ENCODE data around the gene XRCC1.

Gene XRCC1

DNA sequence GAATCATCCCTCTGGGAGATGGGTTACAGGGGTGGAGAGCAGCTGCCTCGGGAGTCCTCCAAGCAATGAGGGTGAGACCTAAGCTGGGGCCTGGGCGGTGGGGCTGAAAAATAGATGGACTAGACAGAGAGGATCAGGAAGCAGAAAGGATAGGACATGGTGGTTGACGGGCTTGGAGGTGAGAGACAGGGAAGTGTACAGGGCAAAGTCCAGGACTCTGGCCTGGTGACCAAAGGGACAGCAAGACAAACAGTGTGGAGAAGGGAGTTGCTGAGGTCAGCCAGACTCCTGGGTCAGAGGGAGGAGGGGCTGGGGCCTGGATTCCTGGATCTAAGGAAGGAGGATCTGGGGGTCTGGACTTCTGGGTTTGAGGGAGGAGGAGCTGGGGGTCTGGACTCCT, 76.3 kb downstream of the XRCC1 start:
- Histone ChIP-seq H3K4me1 (peaks cover 0 to 14% (median 7%) of the 10 kb centered on the region in 4 donors), H3K9me3 (no peaks in the 10 kb centered on the region), H3K27me3 (no peaks in the 10 kb centered on the region), H3K27ac (no peak overlapping the region), H3K4me3 (no peak overlapping the region), H3K36me3 (peaks cover 0 to 50% (median 24%) of the 10 kb centered on the region in 3 donors)
- DNase-seq: no peak
- intact Hi-C loops (cut with DNase I; ENCODE audit: low total_unique reads): no loop called here
- TF ChIP-seq, protein P1, sequence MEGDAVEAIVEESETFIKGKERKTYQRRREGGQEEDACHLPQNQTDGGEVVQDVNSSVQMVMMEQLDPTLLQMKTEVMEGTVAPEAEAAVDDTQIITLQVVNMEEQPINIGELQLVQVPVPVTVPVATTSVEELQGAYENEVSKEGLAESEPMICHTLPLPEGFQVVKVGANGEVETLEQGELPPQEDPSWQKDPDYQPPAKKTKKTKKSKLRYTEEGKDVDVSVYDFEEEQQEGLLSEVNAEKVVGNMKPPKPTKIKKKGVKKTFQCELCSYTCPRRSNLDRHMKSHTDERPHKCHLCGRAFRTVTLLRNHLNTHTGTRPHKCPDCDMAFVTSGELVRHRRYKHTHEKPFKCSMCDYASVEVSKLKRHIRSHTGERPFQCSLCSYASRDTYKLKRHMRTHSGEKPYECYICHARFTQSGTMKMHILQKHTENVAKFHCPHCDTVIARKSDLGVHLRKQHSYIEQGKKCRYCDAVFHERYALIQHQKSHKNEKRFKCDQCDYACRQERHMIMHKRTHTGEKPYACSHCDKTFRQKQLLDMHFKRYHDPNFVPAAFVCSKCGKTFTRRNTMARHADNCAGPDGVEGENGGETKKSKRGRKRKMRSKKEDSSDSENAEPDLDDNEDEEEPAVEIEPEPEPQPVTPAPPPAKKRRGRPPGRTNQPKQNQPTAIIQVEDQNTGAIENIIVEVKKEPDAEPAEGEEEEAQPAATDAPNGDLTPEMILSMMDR (IDR thresholded peaks at IDR 0.05): no peak

DNA sequence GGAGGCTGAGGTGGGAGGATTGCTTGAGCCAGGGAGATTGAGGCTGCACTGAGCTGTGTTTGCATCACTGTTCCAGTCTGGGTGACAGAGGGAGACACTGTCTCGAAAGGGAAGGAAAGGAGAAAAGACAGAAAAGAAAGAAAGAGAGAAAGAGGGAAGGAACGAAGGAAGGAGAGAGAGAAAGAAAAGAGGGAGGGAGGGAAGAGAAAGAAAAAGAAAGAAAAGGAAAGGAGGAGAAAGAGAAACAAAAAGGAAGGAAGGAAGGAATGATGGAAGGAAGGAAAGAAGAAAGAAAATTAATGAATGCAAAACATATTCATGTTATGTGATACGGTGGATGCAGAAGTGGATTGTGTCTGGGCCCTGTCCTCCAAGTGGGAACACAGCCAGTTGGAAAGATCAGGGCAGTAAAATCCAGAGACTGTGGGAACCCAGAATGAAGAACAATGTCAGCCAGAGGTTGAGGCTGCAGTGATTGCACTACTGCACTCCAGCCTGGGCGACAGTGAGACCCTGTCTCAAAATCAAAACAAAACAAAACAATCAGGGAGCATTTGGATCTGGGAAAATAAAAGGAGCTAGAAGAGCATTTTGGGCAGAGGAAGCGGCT, 77.0 kb downstream of the XRCC1 start:
- DNase-seq: no peak
- H3K4me3 ChIP-seq: no peak overlapping the region
- no peaks in the 10 kb centered on the region for H3K9me3 ChIP-seq
- TF ChIP-seq, protein P1 (IDR thresholded peaks at IDR 0.05): no peak
- peaks cover 0 to 13% (median 6%) of the 10 kb centered on the region in 4 donors for H3K4me1 ChIP-seq
- H3K36me3 ChIP-seq: peaks cover 0 to 51% (median 24%) of the 10 kb centered on the region in 3 donors
- H3K27me3 ChIP-seq: no peaks in the 10 kb centered on the region
- H3K27ac ChIP-seq: no peak overlapping the region
- intact Hi-C loops (cut with DNase I; ENCODE audit: low total_unique reads): no loop called here

DNA sequence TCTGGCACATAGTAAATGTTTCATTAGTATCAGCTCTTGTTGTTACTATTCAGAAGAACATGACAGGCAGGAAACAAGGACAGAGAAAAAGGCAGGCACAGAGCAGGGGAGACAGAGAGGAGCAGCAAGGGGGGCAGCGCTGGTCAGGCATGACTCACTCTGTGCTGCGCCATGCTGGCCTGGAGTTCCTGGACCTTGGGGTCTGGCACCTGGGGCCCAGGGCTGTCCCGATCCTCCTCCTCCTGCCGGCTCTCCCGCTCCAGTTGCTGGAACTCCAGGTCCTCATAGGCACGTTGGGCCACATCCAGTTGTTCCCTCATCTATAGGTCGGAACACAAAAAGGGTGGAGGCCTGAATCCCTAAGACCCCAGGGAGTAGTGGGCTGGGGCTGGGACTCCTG, 78.4 kb downstream of the XRCC1 start:
- no peak overlapping the region for H3K4me3 ChIP-seq
- DNase-seq: no peak
- no peaks in the 10 kb centered on the region for H3K9me3 ChIP-seq
- TF ChIP-seq, protein P1 (IDR thresholded peaks at IDR 0.05): no peak
- H3K27me3 ChIP-seq: no peaks in the 10 kb centered on the region
- H3K36me3 ChIP-seq: peaks cover 0 to 51% (median 24%) of the 10 kb centered on the region in 3 donors
- H3K27ac ChIP-seq: no peak overlapping the region
- H3K4me1 ChIP-seq: peaks cover 0 to 4% (median under 1%) of the 10 kb centered on the region in 4 donors
- intact Hi-C loops (cut with DNase I; ENCODE audit: low total_unique reads): no loop called here

DNA sequence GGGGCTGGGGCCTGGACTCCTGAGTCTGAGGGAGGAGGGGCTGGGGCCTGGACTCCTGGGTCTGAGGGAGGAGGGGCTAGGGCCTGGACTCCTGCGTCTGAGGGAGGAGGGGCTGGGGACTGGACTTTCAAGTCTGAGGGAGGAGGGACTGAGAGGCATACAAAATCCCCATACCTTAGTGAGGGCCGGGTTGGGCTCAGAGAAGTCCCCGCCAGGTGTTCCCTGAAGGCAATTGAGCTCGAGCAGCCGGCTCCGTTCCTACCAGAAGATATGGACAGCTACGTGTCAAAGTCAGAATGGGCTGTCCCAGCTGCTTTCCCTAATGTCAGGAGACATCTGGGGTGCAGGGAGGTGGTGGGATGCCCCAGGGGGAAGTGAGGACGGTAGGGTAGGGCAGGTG, 80.2 kb downstream of the XRCC1 start:
- no peaks in the 10 kb centered on the region for H3K9me3 ChIP-seq
- TF ChIP-seq, protein P1 (IDR thresholded peaks at IDR 0.05): no peak
- H3K36me3 ChIP-seq: peaks cover 0 to 59% (median 24%) of the 10 kb centered on the region in 3 donors
- H3K27me3 ChIP-seq: no peaks in the 10 kb centered on the region
- intact Hi-C loops (cut with DNase I; ENCODE audit: low total_unique reads): no loop called here
- no peaks in the 10 kb centered on the region for H3K4me1 ChIP-seq
- H3K27ac ChIP-seq: no peak overlapping the region
- H3K4me3 ChIP-seq: no peak overlapping the region
- no peak for DNase-seq
